Neural cell (in vitro differentiated cells): ENCODE results near the gene PLAAT2. TPM values are rescaled to one million over a fixed set of nuclear protein-coding genes. Genes with fewer than 3 reads are reported as not detected.

Experiments
- H2AFZ ChIP-seq: fragments of 200-600, 300-800 bp; sonication (generic), shearing (Covaris generic); 2 replicates; pipeline ENCODE4 v1.6.0; 2014; ENCODE audit warnings: low read depth, mild to moderate bottlenecking, antibody characterized with exemption, low read length, moderate library complexity
- H3F3A ChIP-seq: fragments of 200-600 bp; shearing (Covaris generic); 2 replicates; pipeline ENCODE4 v1.6.1; 2016; ENCODE audit warnings: mild to moderate bottlenecking, moderate library complexity, mixed read lengths, antibody characterized with exemption, low read length; ENCODE audit not compliant: insufficient read depth, poor library complexity, severe bottlenecking
- H3K27ac ChIP-seq: fragments of 200-600, 300-800 bp; sonication (generic), shearing (Covaris generic); 2 replicates; pipeline ENCODE4 v1.5.1; 2014; ENCODE audit warnings: mild to moderate bottlenecking, low read length, moderate library complexity
- H3K27me3 ChIP-seq: fragments of 300-800, 200-600 bp; sonication (generic), shearing (Covaris generic); 2 replicates; pipeline ENCODE4 v1.6.0; 2014; ENCODE audit warnings: mild to moderate bottlenecking, low read depth, low read length, moderate library complexity; ENCODE audit not compliant: insufficient read depth
- H3K36me3 ChIP-seq: fragments of 300-800, 200-600 bp; sonication (generic), shearing (Covaris generic); 2 replicates; pipeline ENCODE4 v1.5.1; 2014; ENCODE audit warnings: mild to moderate bottlenecking, antibody characterized with exemption, low read length, moderate library complexity; ENCODE audit not compliant: insufficient read depth
- H3K4me2 ChIP-seq: fragments of 300-800, 200-600 bp; sonication (generic), shearing (Covaris generic); 2 replicates; pipeline ENCODE4 v1.6.0; 2014; ENCODE audit warnings: mild to moderate bottlenecking, low read length
- H3K4me3 ChIP-seq: fragments of 300-800, 200-600 bp; sonication (generic), shearing (Covaris generic); 2 replicates; pipeline ENCODE4 v1.5.1; 2014; ENCODE audit warnings: mild to moderate bottlenecking, low read length, moderate library complexity
- H3K79me2 ChIP-seq: fragments of 200-600 bp; shearing (Covaris generic); replicated peaks from 2 replicates; pipeline ENCODE4 v1.6.0; 2014; ENCODE audit warnings: mild to moderate bottlenecking, low read length, moderate library complexity; ENCODE audit not compliant: insufficient read depth
- H3K9ac ChIP-seq: fragments of 300-800, 200-600 bp; sonication (generic), shearing (Covaris generic); 2 replicates; pipeline ENCODE4 v1.6.1; 2016; ENCODE audit warnings: mild to moderate bottlenecking, low read length, mixed read lengths
- H3K9me2 ChIP-seq: fragments of 200-600 bp; shearing (Covaris generic); 2 replicates; pipeline ENCODE4 v1.6.1; 2016; ENCODE audit warnings: mild to moderate bottlenecking, low read length, mixed read lengths; ENCODE audit not compliant: insufficient read depth
- H3K9me3 ChIP-seq: fragments of 200-600, 300-800 bp; sonication (generic), shearing (Covaris generic); 2 replicates; pipeline ENCODE4 v1.6.1; 2016; ENCODE audit warnings: mild to moderate bottlenecking, mixed run types, low read length, moderate library complexity, mixed read lengths
- H4K20me1 ChIP-seq: fragments of 200-600 bp; shearing (Covaris generic); 2 replicates; pipeline ENCODE4 v1.6.1; 2016; ENCODE audit warnings: mild to moderate bottlenecking, mixed run types; ENCODE audit not compliant: insufficient read depth
- EP300 ChIP-seq: fragments of 450-650 bp; conservative IDR thresholded peaks from 2 replicates; pipeline ENCODE4 v1.6.1; 2014; ENCODE audit warnings: antibody characterized with exemption, mild to moderate bottlenecking, moderate library complexity; ENCODE audit not compliant: poor library complexity, severe bottlenecking
- EZH2 ChIP-seq: fragments of 200-600, 300-800 bp; shearing (Covaris generic), sonication (generic); IDR thresholded peaks from 2 replicates; pipeline ENCODE4 v1.6.1; 2014; ENCODE audit warnings: antibody characterized with exemption, low read length, borderline replicate concordance, mild to moderate bottlenecking; ENCODE audit not compliant: insufficient read depth, poor library complexity, severe bottlenecking
- MXI1 ChIP-seq: fragments of 450-650 bp; conservative IDR thresholded peaks from 2 replicates; pipeline ENCODE4 v1.6.1; 2014; ENCODE audit warnings: antibody characterized with exemption, mild to moderate bottlenecking; ENCODE audit not compliant: poor library complexity, severe bottlenecking
- POLR2AphosphoS5 ChIP-seq: IDR thresholded peaks from 2 replicates; pipeline ENCODE4 v1.6.1; 2012
- RAD21 ChIP-seq: fragments of 450-650 bp; conservative IDR thresholded peaks from 2 replicates; pipeline ENCODE4 v1.6.1; 2014; ENCODE audit warnings: antibody characterized with exemption, mild to moderate bottlenecking, moderate library complexity
- REST ChIP-seq: IDR thresholded peaks from 2 replicates; pipeline ENCODE4 v1.6.1; 2012; ENCODE audit warnings: borderline replicate concordance
- SMC3 ChIP-seq: fragments of 450-650 bp; conservative IDR thresholded peaks from 2 replicates; pipeline ENCODE4 v1.6.1; 2014; ENCODE audit warnings: antibody characterized with exemption, mild to moderate bottlenecking, moderate library complexity; ENCODE audit not compliant: poor library complexity
- TAF1 ChIP-seq: IDR thresholded peaks from 2 replicates; pipeline ENCODE4 v1.6.1; 2012; ENCODE audit warnings: low read depth
- polyA plus RNA-seq: library from polyadenylated mRNA; depleted of rRNA; stranded (reverse); fragments of >200 nt; gene quantifications from 2 replicates; pipeline ENCODE4 v1.2.3, GENCODE V29; 2014
- TF ChIP-seq, protein P1 (sequence below): fragments of 450-650 bp; IDR thresholded peaks from 2 replicates; pipeline ENCODE4 v1.5.1; 2014; ENCODE audit warnings: antibody characterized with exemption, mild to moderate bottlenecking, moderate library complexity; ENCODE audit not compliant: poor library complexity, severe bottlenecking

The PLAAT2 gene
- polyA plus RNA-seq, 1 donor from 2014 or later: not detected

GRCh38 chr11:63589000-63589399 is 25.8 kb upstream of the PLAAT2 start:
- H3K27ac ChIP-seq: no peak overlapping the region
- no peak overlapping the region for H2AFZ ChIP-seq

DNA sequence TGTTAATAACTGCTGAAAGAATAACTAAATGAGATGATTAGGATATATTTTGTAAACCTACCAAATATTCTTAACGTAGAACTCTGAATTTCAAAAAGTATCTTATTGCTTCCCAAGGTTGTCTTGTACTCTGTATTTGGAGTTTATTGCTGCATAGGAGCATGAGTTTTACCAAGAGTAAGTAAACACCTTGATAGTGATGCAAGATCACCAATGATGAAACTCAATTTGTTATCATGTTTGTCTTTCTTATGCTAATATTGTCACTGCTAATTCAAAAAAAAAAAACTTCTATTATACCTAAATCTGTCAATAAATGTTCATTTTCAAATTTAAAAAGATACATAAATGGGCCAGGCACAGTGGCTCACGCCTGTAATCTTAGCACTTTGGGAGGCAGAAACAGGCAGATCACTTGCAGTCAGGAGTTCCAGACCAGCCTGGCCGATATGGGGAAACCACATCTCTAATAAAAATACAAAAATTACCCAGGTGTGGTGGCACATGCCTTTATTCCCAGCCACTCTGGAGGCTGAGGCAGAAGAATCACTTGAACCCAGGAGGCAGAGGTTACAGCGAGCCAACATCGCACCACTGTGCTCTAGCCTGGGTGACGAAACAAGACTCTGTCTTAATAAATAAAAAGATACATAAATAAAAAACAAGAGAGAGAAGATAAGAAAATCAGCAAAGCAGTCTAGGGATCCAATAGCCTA is 23.4 kb upstream of the PLAAT2 start:
- H3K9me3 ChIP-seq: no peaks in the 10 kb centered on the region
- no peaks in the 10 kb centered on the region for H3K79me2 ChIP-seq
- no peak overlapping the region for H3K27ac ChIP-seq
- H2AFZ ChIP-seq: no peak overlapping the region
- no peaks in the 10 kb centered on the region for H4K20me1 ChIP-seq
- no peak overlapping the region for H3K9ac ChIP-seq
- no peak overlapping the region for H3K4me3 ChIP-seq
- no peaks in the 10 kb centered on the region for H3K36me3 ChIP-seq
- H3F3A ChIP-seq: no peaks in the 10 kb centered on the region
- no peak overlapping the region for H3K4me2 ChIP-seq
- no peaks in the 10 kb centered on the region for H3K9me2 ChIP-seq
- H3K27me3 ChIP-seq: no peaks in the 10 kb centered on the region
- TF ChIP-seq SMC3 (no peak), EZH2 (no peak), RAD21 (no peak), TAF1 (no peak), REST (no peak)
- TF ChIP-seq, protein P1, sequence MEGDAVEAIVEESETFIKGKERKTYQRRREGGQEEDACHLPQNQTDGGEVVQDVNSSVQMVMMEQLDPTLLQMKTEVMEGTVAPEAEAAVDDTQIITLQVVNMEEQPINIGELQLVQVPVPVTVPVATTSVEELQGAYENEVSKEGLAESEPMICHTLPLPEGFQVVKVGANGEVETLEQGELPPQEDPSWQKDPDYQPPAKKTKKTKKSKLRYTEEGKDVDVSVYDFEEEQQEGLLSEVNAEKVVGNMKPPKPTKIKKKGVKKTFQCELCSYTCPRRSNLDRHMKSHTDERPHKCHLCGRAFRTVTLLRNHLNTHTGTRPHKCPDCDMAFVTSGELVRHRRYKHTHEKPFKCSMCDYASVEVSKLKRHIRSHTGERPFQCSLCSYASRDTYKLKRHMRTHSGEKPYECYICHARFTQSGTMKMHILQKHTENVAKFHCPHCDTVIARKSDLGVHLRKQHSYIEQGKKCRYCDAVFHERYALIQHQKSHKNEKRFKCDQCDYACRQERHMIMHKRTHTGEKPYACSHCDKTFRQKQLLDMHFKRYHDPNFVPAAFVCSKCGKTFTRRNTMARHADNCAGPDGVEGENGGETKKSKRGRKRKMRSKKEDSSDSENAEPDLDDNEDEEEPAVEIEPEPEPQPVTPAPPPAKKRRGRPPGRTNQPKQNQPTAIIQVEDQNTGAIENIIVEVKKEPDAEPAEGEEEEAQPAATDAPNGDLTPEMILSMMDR: no peak

More at GRCh38 chr11:63589000-63589399, 25.8 kb upstream of the PLAAT2 start:
- Histone ChIP-seq H3K4me3 (no peak overlapping the region), H3F3A (no peaks in the 10 kb centered on the region), H3K36me3 (no peaks in the 10 kb centered on the region), H4K20me1 (no peaks in the 10 kb centered on the region), H3K9me3 (no peaks in the 10 kb centered on the region), H3K79me2 (no peaks in the 10 kb centered on the region), H3K4me2 (no peak overlapping the region), H3K9me2 (no peaks in the 10 kb centered on the region), H3K27me3 (no peaks in the 10 kb centered on the region), H3K9ac (no peak overlapping the region)
- no peak for TF ChIP-seq POLR2AphosphoS5
- TF ChIP-seq TAF1: no peak
- no peak for TF ChIP-seq SMC3
- TF ChIP-seq EZH2: no peak
- no peak for TF ChIP-seq MXI1
- TF ChIP-seq, protein P1: no peak
- TF ChIP-seq EP300: no peak
- no peak for TF ChIP-seq RAD21
- no peak for TF ChIP-seq REST
